HEK293T (cell line): ENCODE data around the gene BIN1.

Experiments
- BHLHE40 ChIP-seq: fragments of 450-650 bp; IDR thresholded peaks from 2 replicates; pipeline ENCODE4 v1.6.1; 2016; ENCODE audit warnings: mild to moderate bottlenecking, moderate library complexity, borderline replicate concordance
- CTBP1 ChIP-seq: fragments of 450-650 bp; IDR thresholded peaks from 2 replicates; pipeline ENCODE4 v1.6.1; 2016; ENCODE audit warnings: borderline replicate concordance
- FOXA1 ChIP-seq: fragments of 450-650 bp; IDR thresholded peaks from 2 replicates; pipeline ENCODE4 v1.6.1; 2016; ENCODE audit warnings: mild to moderate bottlenecking
- FOXK2 ChIP-seq: fragments of 450-650 bp; IDR thresholded peaks from 2 replicates; pipeline ENCODE4 v1.6.1; 2016; ENCODE audit warnings: mild to moderate bottlenecking
- L3MBTL2 ChIP-seq: fragments of 450-650 bp; conservative IDR thresholded peaks from 2 replicates; pipeline ENCODE4 v1.6.1; 2016; ENCODE audit warnings: mild to moderate bottlenecking
- NFRKB ChIP-seq: fragments of 450-650 bp; IDR thresholded peaks from 2 replicates; pipeline ENCODE4 v1.6.1; 2016; ENCODE audit warnings: mild to moderate bottlenecking, moderate library complexity
- SP1 ChIP-seq: fragments of 450-650 bp; IDR thresholded peaks from 2 replicates; pipeline ENCODE4 v1.6.1; 2017

DNA sequence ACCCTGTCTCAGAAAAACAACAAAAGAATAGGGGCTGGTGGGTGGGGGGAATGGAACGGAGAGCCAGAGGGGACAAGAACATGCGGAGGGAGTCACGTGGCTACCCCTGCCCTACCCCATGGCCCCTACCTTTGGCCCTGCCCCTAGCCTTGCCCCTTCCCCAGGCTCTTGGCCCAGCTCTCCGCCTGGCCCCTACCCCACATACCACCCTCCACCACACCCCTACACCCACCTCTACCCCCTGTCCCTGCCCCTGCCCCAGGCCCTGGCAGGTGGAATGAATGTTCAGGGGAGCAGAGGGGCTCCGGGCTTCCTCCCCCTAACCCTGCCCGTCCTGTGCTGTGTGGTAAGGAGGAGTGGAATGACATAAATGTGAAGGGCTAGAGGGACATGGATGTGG lies 15.1 kb downstream of the BIN1 start:
- no peak for TF ChIP-seq SP1
- TF ChIP-seq FOXK2, result no peak
- no peak for TF ChIP-seq NFRKB
- no peak for TF ChIP-seq BHLHE40
- no peak for TF ChIP-seq CTBP1
- TF ChIP-seq FOXA1, result no peak
- TF ChIP-seq L3MBTL2, result no peak
